T-helper 2 cell treated with Interferon-gamma antibody and Interleukin-4, amounts not matched to agents 5 μg/mL and 100 μg/mL, for 36 hours (primary cell): Measurements from ENCODE around the gene BCAS4.

Experiments used
- DNase-seq: peaks from one replicate; pipeline ENCODE4 v3.0.0; 2021; ENCODE audit warnings: low spot score
- H3K27ac Mint-ChIP-seq: one replicate; pipeline ENCODE4 v1.8.0; 2021; ENCODE audit warnings: mild to moderate bottlenecking, mixed read lengths
- H3K27me3 Mint-ChIP-seq: one replicate; pipeline ENCODE4 v1.8.0; 2021; ENCODE audit warnings: low read depth, mixed read lengths
- H3K36me3 Mint-ChIP-seq: one replicate; pipeline ENCODE4 v1.8.0; 2021; ENCODE audit warnings: low read depth, mixed read lengths
- H3K4me1 Mint-ChIP-seq: one replicate; pipeline ENCODE4 v1.8.0; 2021; ENCODE audit warnings: low read depth, mixed read lengths
- H3K4me3 Mint-ChIP-seq: one replicate; pipeline ENCODE4 v1.8.0; 2022; ENCODE audit warnings: mild to moderate bottlenecking, moderate library complexity, mixed read lengths
- H3K9me3 Mint-ChIP-seq: one replicate; pipeline ENCODE4 v1.8.0; 2021; ENCODE audit warnings: mixed read lengths

BCAS4 gene

DNA sequence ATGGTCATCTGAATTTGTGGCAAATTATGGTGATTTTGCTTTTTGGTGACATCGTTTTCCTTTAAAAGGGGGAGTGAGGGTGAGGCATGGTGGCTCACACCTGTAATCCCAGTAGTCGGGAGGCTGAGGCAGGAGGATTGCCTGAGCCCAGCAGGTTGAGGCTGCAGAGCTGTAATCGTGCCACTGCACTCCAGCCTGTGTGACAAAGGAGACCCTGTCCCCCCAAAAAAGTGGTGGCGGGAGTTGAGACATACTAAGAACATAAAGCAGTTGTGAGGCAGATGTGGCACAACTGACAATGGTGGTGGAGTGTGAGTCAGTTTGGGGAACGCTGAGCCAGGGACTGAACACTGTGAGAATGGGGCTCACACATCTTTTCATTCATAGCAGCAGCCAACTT lies 90.9 kb downstream of the BCAS4 start:
- H3K27ac Mint-ChIP-seq = no peak overlapping the region
- H3K4me1 Mint-ChIP-seq = no peaks in the 10 kb centered on the region
- H3K36me3 Mint-ChIP-seq = peaks cover 16% of the 10 kb centered on the region
- no peaks in the 10 kb centered on the region for H3K27me3 Mint-ChIP-seq
- no peak overlapping the region for H3K4me3 Mint-ChIP-seq
- H3K9me3 Mint-ChIP-seq = no peaks in the 10 kb centered on the region
- DNase-seq = no peak

GRCh38 chr20:50886184-50886790 lies 91.4 kb downstream of the BCAS4 start:
- Mint-ChIP-seq H3K27me3 (no peaks in the 10 kb centered on the region), H3K36me3 (peaks cover 21% of the 10 kb centered on the region), H3K4me3 (no peak overlapping the region), H3K4me1 (no peaks in the 10 kb centered on the region), H3K9me3 (no peaks in the 10 kb centered on the region), H3K27ac (no peak overlapping the region)
- DNase-seq = no peak

- Mint-ChIP-seq H3K9me3 (no peaks in the 10 kb centered on the region), H3K4me1 (no peaks in the 10 kb centered on the region), H3K4me3 (no peak overlapping the region), H3K36me3 (peaks cover 33% of the 10 kb centered on the region), H3K27ac (no peak overlapping the region), H3K27me3 (no peaks in the 10 kb centered on the region)
- DNase-seq = no peak
Observed at GRCh38 chr20:50887576-50887975, 92.7 kb downstream of the BCAS4 start.

- Mint-ChIP-seq H3K4me3 (no peak overlapping the region), H3K27me3 (no peaks in the 10 kb centered on the region), H3K36me3 (peaks cover 53% of the 10 kb centered on the region), H3K9me3 (no peaks in the 10 kb centered on the region), H3K27ac (no peak overlapping the region), H3K4me1 (no peaks in the 10 kb centered on the region)
- DNase-seq = no peak
Observed at GRCh38 chr20:50891138-50891537, 96.3 kb downstream of the BCAS4 start.

DNA sequence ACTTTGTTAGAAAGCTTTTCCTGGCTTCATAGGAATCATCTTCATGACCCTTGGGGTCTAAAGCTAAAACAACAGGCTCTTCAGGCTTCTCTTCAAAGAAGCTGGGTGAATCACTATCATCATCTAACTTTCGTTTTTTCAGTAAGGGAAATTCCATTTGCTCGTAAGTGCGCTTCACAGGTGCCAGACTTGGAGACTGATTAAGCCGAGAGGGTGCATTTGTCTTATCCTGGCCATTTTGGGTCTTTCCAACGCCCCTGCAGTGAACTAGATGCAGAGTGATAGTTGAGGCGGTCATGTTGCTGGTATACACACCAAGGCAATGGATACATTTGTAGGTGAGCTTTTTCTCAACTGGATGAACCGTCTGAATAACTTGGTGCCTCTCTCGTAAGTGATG lies 97.5 kb downstream of the BCAS4 start:
- Mint-ChIP-seq H3K27ac (no peak overlapping the region), H3K4me1 (peaks cover 3% of the 10 kb centered on the region), H3K36me3 (peaks cover 55% of the 10 kb centered on the region), H3K9me3 (no peaks in the 10 kb centered on the region), H3K27me3 (no peaks in the 10 kb centered on the region), H3K4me3 (no peak overlapping the region)
- DNase-seq = no peak

GRCh38 chr20:50893620-50894019 lies 98.8 kb downstream of the BCAS4 start:
- H3K4me3 Mint-ChIP-seq = no peak overlapping the region
- H3K36me3 Mint-ChIP-seq = peaks cover 57% of the 10 kb centered on the region
- H3K9me3 Mint-ChIP-seq = no peaks in the 10 kb centered on the region
- H3K27me3 Mint-ChIP-seq = no peaks in the 10 kb centered on the region
- peaks cover 4% of the 10 kb centered on the region for H3K4me1 Mint-ChIP-seq
- H3K27ac Mint-ChIP-seq = no peak overlapping the region
- DNase-seq = no peak

- Mint-ChIP-seq H3K4me3 (no peak overlapping the region), H3K9me3 (no peaks in the 10 kb centered on the region), H3K36me3 (peaks cover 54% of the 10 kb centered on the region), H3K27me3 (no peaks in the 10 kb centered on the region), H3K4me1 (peaks cover 4% of the 10 kb centered on the region), H3K27ac (no peak overlapping the region)
- DNase-seq = no peak
Observed at GRCh38 chr20:50895111-50895830, 100.4 kb downstream of the BCAS4 start.

DNA sequence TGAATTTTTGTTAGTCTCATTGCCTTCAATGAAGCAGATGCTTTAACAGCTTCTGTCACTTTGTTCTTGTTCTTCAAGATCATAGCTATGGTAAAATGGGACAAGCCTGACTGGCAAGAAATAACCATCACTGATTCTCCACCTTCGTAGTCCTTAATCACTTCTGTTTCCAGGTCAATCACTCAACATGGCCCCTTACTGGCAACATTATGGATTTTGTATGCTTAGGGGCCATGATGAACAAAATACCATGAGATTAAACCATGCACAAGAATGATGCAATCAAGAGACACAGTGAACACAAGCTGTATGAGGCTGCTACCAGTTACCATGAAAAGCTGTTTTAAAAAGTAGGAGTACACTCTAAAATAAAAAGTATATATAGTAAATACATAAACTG lies 103.6 kb downstream of the BCAS4 start:
- Mint-ChIP-seq H3K27me3 (no peaks in the 10 kb centered on the region), H3K36me3 (peaks cover 44% of the 10 kb centered on the region), H3K27ac (no peak overlapping the region), H3K4me3 (no peak overlapping the region), H3K4me1 (peaks cover 5% of the 10 kb centered on the region), H3K9me3 (no peaks in the 10 kb centered on the region)
- no peak for DNase-seq

- H3K4me1 Mint-ChIP-seq = peaks cover 7% of the 10 kb centered on the region
- H3K9me3 Mint-ChIP-seq = no peaks in the 10 kb centered on the region
- H3K36me3 Mint-ChIP-seq = peaks cover 32% of the 10 kb centered on the region
- DNase-seq = no peak
- H3K4me3 Mint-ChIP-seq = no peak overlapping the region
- no peaks in the 10 kb centered on the region for H3K27me3 Mint-ChIP-seq
- H3K27ac Mint-ChIP-seq = no peak overlapping the region
Observed at GRCh38 chr20:50900261-50900660, 105.4 kb downstream of the BCAS4 start.

DNA sequence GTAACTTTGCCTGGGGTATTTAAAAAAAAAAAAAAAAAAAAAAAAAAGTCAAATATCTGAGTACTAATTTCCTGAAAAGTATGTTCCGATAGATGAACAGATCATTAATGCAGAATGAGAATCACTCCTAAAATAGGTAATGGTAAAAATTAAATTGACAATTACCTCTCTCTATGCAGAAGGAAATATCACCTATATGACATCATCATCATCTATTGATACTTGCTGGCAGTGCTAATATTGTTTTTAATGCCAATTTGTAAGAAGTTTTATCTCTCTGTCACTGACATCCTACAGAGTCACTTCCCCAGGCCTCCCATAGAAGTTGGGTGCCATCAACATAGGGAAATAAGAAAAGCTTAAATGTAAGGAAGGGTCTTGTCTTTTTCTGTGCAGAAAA lies 106.4 kb downstream of the BCAS4 start:
- Mint-ChIP-seq H3K36me3 (peaks cover 32% of the 10 kb centered on the region), H3K9me3 (no peaks in the 10 kb centered on the region), H3K27me3 (no peaks in the 10 kb centered on the region), H3K27ac (no peak overlapping the region), H3K4me1 (peaks cover 7% of the 10 kb centered on the region), H3K4me3 (no peak overlapping the region)
- no peak for DNase-seq

DNA sequence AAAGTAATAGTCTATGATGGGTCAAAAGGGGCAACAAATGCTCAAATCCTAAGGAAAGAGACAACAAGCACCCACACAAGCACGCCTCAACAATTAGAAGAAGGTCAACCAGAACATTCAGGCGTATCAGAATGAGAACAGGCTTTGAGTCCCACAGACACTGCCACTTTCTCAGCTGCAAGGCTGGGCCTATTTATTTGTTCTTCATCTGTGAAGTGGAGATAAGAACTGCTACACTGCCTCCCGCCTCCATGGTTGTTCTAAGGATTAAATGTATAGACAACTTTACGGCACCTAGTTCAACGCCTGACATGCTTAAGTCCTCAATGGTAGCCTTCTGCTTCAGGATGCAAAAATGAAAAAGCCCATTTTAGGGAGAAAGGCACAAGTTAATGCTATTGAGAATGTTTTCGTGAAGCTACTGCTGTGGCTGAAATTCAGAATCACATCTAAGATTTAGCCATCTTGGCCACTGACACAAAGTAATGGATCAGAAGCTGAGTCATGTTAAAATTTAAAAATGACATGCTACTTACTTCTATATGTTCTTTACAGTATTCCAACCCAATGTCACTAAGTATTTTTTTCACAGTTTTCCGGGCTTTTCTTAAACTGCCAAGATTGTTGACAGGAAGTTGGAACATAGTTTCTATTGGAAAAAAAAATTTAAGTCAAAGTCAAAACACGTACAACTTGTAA lies 108.6 kb downstream of the BCAS4 start:
- no peak for DNase-seq
- Mint-ChIP-seq H3K27ac (no peak overlapping the region), H3K9me3 (no peaks in the 10 kb centered on the region), H3K36me3 (peaks cover 23% of the 10 kb centered on the region), H3K4me3 (no peak overlapping the region), H3K27me3 (no peaks in the 10 kb centered on the region), H3K4me1 (peaks cover 5% of the 10 kb centered on the region)

GRCh38 chr20:50904067-50904570 lies 109.3 kb downstream of the BCAS4 start:
- peaks cover 5% of the 10 kb centered on the region for H3K4me1 Mint-ChIP-seq
- H3K9me3 Mint-ChIP-seq = no peaks in the 10 kb centered on the region
- H3K36me3 Mint-ChIP-seq = peaks cover 23% of the 10 kb centered on the region
- H3K27me3 Mint-ChIP-seq = no peaks in the 10 kb centered on the region
- no peak overlapping the region for H3K4me3 Mint-ChIP-seq
- no peak overlapping the region for H3K27ac Mint-ChIP-seq
- no peak for DNase-seq

DNA sequence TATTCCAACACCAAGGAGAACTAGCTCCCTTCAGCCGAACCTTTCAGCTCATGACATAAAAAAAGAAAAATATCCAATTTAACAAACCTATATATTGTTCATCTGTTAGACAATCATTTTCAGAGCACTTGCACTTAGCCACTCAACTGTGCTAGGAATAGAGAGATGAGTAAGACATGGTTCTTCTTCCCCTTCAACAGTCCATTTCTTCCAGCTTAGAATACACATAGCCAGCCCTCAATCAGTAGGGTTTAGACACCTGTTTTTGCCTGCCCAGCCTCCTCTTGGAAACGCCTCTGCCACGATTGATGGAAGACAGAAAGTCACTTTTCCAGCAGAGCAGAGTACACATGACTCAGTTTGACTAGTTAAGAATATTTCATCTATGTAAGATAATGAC lies 114.6 kb downstream of the BCAS4 start:
- no peak overlapping the region for H3K27ac Mint-ChIP-seq
- no peaks in the 10 kb centered on the region for H3K9me3 Mint-ChIP-seq
- DNase-seq = no peak
- H3K4me3 Mint-ChIP-seq = no peak overlapping the region
- peaks cover 34% of the 10 kb centered on the region for H3K4me1 Mint-ChIP-seq
- H3K36me3 Mint-ChIP-seq = peaks cover 20% of the 10 kb centered on the region
- no peaks in the 10 kb centered on the region for H3K27me3 Mint-ChIP-seq

DNA sequence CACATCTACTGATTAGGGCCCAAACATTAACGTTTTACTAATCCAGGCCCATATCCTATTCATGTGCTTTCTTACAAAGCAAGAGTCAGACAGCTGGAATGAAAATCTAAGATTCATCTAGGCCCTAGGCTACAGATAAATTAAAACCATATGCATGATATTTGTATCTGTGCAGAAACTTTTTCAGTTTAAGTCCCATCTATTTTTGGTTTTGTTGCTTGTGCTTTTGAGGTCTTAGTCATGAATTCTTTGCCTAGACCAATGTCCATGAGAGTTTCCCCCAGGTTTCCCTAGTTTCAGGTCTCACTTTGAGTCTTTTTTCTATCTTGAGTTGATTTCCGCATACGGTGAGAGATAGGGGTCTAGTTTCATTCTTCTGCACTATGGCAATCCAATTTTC lies 116.2 kb downstream of the BCAS4 start:
- Mint-ChIP-seq H3K27me3 (no peaks in the 10 kb centered on the region), H3K9me3 (no peaks in the 10 kb centered on the region), H3K36me3 (peaks cover 20% of the 10 kb centered on the region), H3K27ac (no peak overlapping the region), H3K4me3 (no peak overlapping the region), H3K4me1 (peaks cover 42% of the 10 kb centered on the region)
- no peak for DNase-seq
